SW480 (cell line): ENCODE results near the gene CREBBP.
"Not testable (repeated sequence)": the region's sequence is repeated elsewhere in the genome, so short reads cannot be mapped to it uniquely, and the experiment has no call there.

ENCODE experiments used
- DNase-seq: peaks from one replicate; pipeline ENCODE4 v3.0.0-alpha.2; 2016; ENCODE audit warnings: low spot score

The CREBBP gene

DNA sequence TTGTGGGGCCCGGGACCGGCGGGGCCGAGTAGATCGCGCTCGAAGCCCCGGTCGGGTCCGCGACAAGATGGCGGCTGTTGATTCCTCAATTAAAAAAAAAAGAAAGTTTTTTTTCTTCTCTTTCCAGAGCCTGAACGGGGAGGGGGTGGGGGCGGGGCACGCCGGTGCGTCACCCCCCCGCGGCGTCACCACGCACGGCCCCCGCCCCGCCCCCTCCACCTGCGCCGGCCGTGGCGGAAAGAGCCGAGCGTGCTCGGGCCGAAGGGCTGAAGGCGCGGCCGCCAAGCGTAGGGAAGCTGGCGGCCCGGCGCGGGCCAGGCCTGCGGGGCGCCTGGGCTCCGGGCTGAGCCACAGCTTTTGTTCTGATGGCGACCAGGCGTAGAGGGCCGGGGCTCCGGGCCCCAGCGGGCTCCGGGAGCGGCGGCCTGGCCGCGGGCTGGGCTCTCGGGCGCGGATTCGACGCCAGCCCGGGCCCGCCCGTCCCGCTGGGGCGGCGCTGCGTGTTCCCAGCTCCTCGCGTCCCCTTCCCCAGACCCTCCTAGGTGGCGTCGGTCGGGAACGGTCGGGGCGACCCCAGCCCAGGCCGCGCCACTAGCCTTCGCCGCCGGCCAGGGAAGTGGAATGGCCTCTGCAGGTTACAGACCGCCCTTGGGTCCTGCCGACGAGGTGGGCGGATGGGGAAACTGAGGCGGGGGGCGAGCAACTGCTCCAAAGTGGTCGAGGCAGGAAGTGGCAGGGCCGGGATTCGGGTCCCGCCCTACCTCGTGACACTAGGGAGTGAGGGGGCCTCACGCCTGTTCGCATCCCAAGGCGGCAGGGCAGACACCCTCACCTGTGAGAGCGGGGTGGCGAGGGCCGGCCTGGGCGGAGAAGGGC is at the start of gene CREBBP:
TSS of gene CREBBP (minus strand) at position 91 of the 876 bp plus-strand sequence. CDS start 797 bp downstream, outside the sequence.
- peak; percentile 77 for DNase-seq

- not testable (repeated sequence) for DNase-seq
These were observed 46.6 kb upstream of the CREBBP start for GRCh38 chr16:3927147-3927546.

- no peak for DNase-seq
These were observed 44.2 kb upstream of the CREBBP start for GRCh38 chr16:3924763-3925162.

DNA sequence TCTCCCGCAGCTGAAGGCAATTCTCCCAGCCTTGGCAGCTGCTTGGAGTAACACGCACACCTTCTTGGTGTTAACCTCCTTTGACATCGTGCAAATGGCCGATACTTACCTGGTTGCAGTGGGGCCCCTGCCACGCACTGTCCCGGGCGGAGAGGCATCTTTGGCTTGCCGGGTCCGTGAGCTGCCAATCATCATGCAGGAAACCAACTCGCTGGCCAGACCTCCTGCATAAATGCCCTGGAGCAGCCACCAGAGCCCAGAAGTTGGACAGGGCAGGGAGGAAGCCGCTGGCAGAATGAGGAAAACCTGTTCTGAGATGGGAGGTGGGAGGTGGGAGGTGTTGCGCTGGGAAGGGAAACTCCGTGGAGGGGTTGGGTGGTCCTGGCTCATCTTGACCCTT is 41.7 kb upstream of the CREBBP start:
- DNase-seq, result no peak

- no peak for DNase-seq
These were observed 39.7 kb upstream of the CREBBP start for GRCh38 chr16:3920206-3920605.

DNA sequence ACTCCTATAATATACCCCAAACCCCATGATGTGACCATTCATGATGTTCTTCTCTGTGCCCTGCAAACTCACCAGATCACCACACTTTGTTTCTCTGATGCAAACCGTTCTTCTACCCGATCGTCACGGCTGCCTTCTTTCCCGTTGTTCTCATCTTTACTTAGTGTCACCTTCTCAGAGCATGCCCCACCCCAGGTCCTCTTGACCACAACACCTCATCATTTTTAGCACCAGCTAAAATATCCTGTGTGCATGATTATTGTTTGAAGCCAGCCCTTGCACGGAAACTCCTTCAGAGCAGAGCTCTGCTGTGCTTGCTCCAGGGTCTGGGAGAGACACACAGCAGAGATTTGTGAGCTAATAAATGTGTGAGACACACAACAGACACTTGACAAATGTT is 38.9 kb upstream of the CREBBP start:
- no peak for DNase-seq

GRCh38 chr16:3915426-3916260 is 35.1 kb upstream of the CREBBP start:
- no peak for DNase-seq

DNA sequence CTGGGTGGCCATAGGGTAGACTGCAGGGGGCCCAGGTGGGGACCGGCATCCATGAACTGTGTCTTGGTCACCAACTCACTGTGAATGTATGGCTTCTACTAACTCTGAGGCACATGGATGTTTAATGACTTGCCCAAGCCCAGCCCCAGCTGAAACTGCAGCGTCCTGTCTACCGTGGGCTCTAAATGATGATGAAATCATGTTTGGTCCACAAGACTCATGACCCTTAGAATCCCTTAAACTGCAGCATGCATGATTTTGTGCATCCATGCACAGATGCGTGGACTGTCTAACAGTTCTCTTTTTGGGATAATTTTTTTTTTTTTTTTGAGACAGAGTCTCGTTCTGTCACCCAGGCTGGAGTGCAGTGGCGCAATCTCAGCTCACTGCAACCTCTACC is 32.4 kb upstream of the CREBBP start:
- no peak for DNase-seq

DNA sequence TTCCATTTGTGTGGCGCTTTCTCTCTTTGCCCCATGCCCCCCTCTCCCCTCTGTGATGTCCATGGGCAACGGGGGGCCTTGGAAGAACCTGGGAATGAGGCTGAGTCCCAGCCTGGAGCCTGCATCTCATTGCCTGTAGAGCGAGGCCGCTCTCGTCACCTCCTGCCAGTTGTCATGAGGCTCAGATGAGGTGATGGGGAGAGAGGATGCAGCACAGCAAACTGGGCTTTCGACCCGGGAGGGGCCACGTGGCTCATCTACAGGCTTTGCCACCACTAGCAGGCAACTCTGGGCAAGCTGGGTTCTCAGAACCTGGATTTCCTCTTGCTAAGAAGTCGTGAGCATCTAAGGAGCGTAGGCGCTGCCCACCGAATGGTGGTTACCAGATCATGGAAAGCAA is 31.9 kb upstream of the CREBBP start:
- DNase-seq, result no peak

- DNase-seq, result not testable (repeated sequence)
These were observed 31.2 kb upstream of the CREBBP start for GRCh38 chr16:3911741-3912140.

- no peak for DNase-seq
These were observed 29.5 kb upstream of the CREBBP start for GRCh38 chr16:3909791-3910583.

DNA sequence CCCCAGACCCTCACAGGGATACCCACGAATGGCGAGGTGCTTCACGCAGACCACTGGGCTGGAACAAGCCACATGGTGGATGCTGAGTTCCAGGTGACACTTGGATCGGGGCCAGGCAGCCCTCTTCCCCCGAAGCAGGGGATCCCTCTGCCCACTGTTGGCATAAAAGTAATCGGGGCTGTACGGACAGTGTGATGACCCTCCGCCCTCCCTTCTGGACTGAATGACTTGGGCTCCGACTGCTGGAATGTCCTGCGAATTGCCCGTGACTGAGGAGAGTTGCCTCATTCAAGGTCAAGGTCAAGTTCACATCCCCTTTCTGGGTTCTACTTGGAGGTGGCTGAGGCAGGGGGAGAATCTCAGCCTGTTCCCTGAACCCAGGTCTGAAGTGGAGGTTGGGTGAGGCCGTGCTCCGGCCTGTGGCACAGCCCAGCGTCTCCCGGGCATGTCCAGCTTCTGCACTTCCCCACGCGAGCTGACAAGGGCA is 28.5 kb upstream of the CREBBP start:
- DNase-seq, result no peak

DNA sequence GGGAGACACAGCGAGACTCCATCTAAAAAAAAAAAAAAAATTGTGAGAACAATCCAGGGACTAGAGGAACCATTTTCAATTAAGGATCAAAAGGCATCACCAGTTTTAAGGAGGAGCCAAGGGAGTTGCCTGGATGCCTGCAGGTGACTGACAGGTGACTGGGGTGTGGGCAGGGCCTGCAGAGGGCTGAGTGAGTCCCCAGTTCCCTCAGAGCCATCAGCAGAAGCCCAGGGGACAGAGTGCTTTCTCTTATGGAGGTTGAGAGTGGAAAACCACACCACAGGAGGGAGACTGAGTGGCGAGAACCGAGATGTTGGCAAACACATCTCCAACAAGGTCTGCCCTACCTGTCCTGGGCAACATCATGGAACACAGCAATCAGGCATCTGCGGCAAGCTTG is 27.1 kb upstream of the CREBBP start:
- DNase-seq, result peak; percentile 48

- no peak for DNase-seq
These were observed 25.9 kb upstream of the CREBBP start for GRCh38 chr16:3906363-3906762.

DNA sequence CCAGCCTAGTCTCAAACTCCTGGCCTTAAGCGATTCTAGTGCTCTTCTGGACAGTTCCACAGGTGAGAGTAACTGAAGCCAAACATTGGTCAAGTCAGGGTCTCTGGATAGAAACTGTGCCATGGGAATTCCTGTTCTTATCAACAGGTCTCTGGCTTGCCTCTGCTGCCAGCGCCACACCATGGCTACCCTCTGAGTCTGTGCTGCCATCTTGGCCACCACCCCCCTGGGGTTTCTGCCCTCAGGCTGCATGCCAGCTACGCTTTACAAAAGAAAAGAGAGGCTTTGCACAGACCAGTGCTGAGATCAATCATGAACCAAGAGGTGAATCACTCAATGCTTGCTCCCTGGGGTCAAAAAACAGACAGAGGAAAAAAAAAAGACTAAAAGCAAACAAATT is 24.4 kb upstream of the CREBBP start:
- no peak for DNase-seq

DNA sequence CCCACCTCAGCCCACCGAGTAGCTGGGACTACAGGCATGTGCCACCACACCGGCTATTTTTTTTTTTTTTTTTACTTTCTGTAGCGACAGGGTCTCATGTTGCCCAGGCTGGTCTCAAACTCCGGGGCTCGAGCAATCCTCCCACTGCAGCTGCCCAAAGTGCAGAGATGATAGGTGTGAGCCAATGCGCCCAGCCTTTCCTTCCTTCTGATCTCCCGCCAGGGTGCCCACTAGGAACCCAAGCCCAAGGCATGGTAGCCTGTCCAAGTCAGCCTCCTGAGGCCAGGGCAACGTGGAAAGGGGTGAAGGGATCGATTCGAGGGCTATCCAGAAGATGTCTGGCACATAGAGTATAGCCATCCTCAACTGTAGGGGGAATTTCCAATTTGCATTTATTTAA is 9.6 kb upstream of the CREBBP start:
- DNase-seq, result no peak

- no peak for DNase-seq
These were observed 8.5 kb upstream of the CREBBP start for GRCh38 chr16:3889059-3889458.

- DNase-seq, result not testable (repeated sequence)
These were observed 5.5 kb upstream of the CREBBP start for GRCh38 chr16:3885999-3886398.

GRCh38 chr16:3884398-3884797 is 3.9 kb upstream of the CREBBP start:
- DNase-seq, result no peak

DNA sequence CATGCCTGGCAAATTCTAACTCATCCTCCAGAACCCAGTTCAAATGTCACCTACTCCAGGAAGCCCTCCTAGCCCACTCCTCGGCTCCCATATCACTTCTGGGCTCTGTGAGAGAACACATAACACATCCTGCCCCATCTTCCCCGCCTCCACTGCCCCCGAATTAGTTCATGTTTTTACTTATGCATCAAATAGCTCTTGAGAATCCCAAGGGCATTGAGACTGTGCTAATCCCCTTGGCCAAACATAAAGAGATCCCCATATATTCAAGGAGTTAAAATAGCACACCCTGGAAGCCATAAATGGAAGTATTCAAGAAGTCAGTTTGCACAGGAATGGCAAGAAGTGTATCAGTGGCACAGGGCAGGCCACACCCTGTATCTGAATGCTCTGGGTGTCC is 2.0 kb upstream of the CREBBP start:
- DNase-seq, result no peak

DNA sequence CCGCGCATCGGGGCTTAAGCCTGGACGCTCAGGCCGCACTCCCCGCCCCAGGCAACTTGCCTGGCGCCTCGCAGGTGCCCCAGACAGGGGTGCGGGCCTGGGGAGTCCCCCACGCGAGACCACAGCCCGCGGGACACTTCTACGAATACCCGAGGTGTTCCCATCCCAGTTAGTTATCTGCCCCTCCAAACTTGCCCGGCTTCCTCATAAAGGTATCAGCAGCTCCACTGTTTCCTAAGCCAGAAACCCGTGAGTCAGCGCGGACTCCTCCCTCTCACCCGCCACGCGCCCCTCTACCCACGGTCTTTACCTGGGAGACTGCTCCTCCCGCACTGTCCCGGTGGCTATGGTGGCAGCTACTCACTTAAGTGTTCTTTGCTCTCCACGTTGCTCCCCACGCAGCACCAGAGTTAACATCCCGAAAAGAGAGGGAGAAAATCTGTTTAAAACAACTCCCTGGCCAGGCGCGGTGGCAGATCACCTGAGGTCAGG is 1.0 kb upstream of the CREBBP start:
- DNase-seq, result peak; percentile 14
